WTC11 (cell line): ENCODE data around the gene HCRT. TPM values are rescaled to one million over a fixed set of nuclear protein-coding genes. Genes with fewer than 3 reads are reported as not detected.
A peak's percentile ranks its signal among the peaks of the same experiment; 100 is the strongest.

Experiments
- ATAC-seq: fragments of 200-7000 bp; cut with Tn5 transposase; 2 replicates; pipeline ENCODE4 v1.10.0; 2021; ENCODE audit warnings: mild to moderate bottlenecking, moderate library complexity
- CTCF ChIA-PET: fragments of 300-600 bp; sonication (Branson Sonifier 250); formaldehyde crosslinking; loops from one replicate; lab custom pipeline; 2021; ENCODE audit warnings: antibody characterized with exemption; lab: Charles Lee
- POLR2A ChIA-PET: fragments of 350-600 bp; sonication (Branson Sonifier 250); formaldehyde crosslinking; loops from one replicate; lab custom pipeline; 2021; ENCODE audit warnings: antibody characterized with exemption; lab: Charles Lee
- DNase-seq: peaks from one replicate; pipeline ENCODE4 v3.0.0; 2021; ENCODE audit warnings: low spot score
- H3K27ac Mint-ChIP-seq: 2 replicates; pipeline ENCODE4 v1.8.0; 2021; ENCODE audit warnings: mixed read lengths
- H3K27me3 Mint-ChIP-seq: 2 replicates; pipeline ENCODE4 v1.8.0; 2021; ENCODE audit warnings: low read depth, mild to moderate bottlenecking, moderate library complexity, mixed read lengths
- H3K36me3 Mint-ChIP-seq: 2 replicates; pipeline ENCODE4 v1.8.0; 2021; ENCODE audit warnings: mixed read lengths
- H3K4me1 Mint-ChIP-seq: 2 replicates; pipeline ENCODE4 v1.8.0; 2022; ENCODE audit warnings: mixed read lengths
- H3K4me3 Mint-ChIP-seq: 2 replicates; pipeline ENCODE4 v1.8.0; 2021; ENCODE audit warnings: mild to moderate bottlenecking, moderate library complexity, mixed read lengths
- H3K9me3 Mint-ChIP-seq: 2 replicates; pipeline ENCODE4 v1.8.0; 2021; ENCODE audit warnings: mixed read lengths
- ATF6 ChIP-seq: sonication (generic); formaldehyde crosslinking; IDR thresholded peaks from 2 replicates; pipeline ENCODE4 v1.8.1; 2023; ENCODE audit warnings: mild to moderate bottlenecking, missing genetic modification reagents
- E2F1 ChIP-seq: sonication (generic); formaldehyde crosslinking; IDR thresholded peaks from 2 replicates; pipeline ENCODE4 v1.8.0; 2022; ENCODE audit warnings: mild to moderate bottlenecking, missing genetic modification reagents
- E2F5 ChIP-seq: sonication (generic); formaldehyde crosslinking; IDR thresholded peaks from 2 replicates; pipeline ENCODE4 v1.8.1; 2022; ENCODE audit warnings: mild to moderate bottlenecking, moderate library complexity, missing genetic modification reagents
- ELF4 ChIP-seq: sonication (generic); formaldehyde crosslinking; IDR thresholded peaks from 2 replicates; pipeline ENCODE4 v1.8.1; 2022; ENCODE audit warnings: low read depth, mild to moderate bottlenecking, moderate library complexity, missing genetic modification reagents
- FOXJ3 ChIP-seq: sonication (generic); formaldehyde crosslinking; IDR thresholded peaks from 2 replicates; pipeline ENCODE4 v1.9.0; 2021; ENCODE audit warnings: missing genetic modification reagents, mild to moderate bottlenecking, borderline replicate concordance
- NFE2L1 ChIP-seq: sonication (generic); formaldehyde crosslinking; IDR thresholded peaks from 2 replicates; pipeline ENCODE4 v1.8.1; 2023; ENCODE audit warnings: missing genetic modification reagents
- NFYB ChIP-seq: sonication (generic); formaldehyde crosslinking; conservative IDR thresholded peaks from 2 replicates; pipeline ENCODE4 v1.8.0; 2022; ENCODE audit warnings: low read depth, missing genetic modification reagents
- OVOL2 ChIP-seq: fragments of 250-450 bp; sonication (Bioruptor Pico); IDR thresholded peaks from 2 replicates; pipeline ENCODE4 v1.9.0; 2021; ENCODE audit warnings: mild to moderate bottlenecking, borderline replicate concordance
- PREB ChIP-seq: sonication (generic); formaldehyde crosslinking; IDR thresholded peaks from 2 replicates; pipeline ENCODE4 v1.8.1; 2022; ENCODE audit warnings: mild to moderate bottlenecking, missing genetic modification reagents, moderate library complexity, borderline replicate concordance
- PRRX2 ChIP-seq: fragments of 250-450 bp; sonication (Bioruptor Pico); IDR thresholded peaks from 2 replicates; pipeline ENCODE4 v1.8.0; 2021; ENCODE audit warnings: mild to moderate bottlenecking
- SMAD3 ChIP-seq: sonication (generic); formaldehyde crosslinking; IDR thresholded peaks from 2 replicates; pipeline ENCODE4 v1.8.0; 2022; ENCODE audit warnings: missing genetic modification reagents, mild to moderate bottlenecking, borderline replicate concordance
- SOX15 ChIP-seq: fragments of 250-450 bp; sonication (Bioruptor Pico); IDR thresholded peaks from 2 replicates; pipeline ENCODE4 v1.9.0; 2021; ENCODE audit warnings: mild to moderate bottlenecking
- USF2 ChIP-seq: sonication (generic); formaldehyde crosslinking; IDR thresholded peaks from 2 replicates; pipeline ENCODE4 v1.8.1; 2023; ENCODE audit warnings: mild to moderate bottlenecking, missing genetic modification reagents, moderate library complexity
- ZMAT4 ChIP-seq: fragments of 250-450 bp; sonication (Bioruptor Pico); IDR thresholded peaks from 2 replicates; pipeline ENCODE4 v1.9.0; 2021; ENCODE audit warnings: mild to moderate bottlenecking
- ZNF512 ChIP-seq: sonication (generic); formaldehyde crosslinking; IDR thresholded peaks from 2 replicates; pipeline ENCODE4 v1.8.1; 2022; ENCODE audit warnings: missing genetic modification reagents, borderline replicate concordance
- ZNF532 ChIP-seq: fragments of 250-450 bp; sonication (Bioruptor Pico); IDR thresholded peaks from 2 replicates; pipeline ENCODE4 v1.9.0; 2021; ENCODE audit warnings: mild to moderate bottlenecking, borderline replicate concordance
- total RNA-seq: library from RNA; stranded (reverse); gene quantifications from 3 replicates; pipeline ENCODE4 v1.2.3, GENCODE V29; 2021

Gene HCRT
- total RNA-seq, 1 experiment from 2014 or later, result not detected

- POLR2A ChIA-PET, result interaction anchor here (1.0 kb wide), 1 partner anchor 15 kb away, joined by 3 read pairs; no protein-coding TSS in a partner anchor
Measured at GRCh38 chr17:42138749-42139492, 46.3 kb downstream of the HCRT start.

GRCh38 chr17:42136654-42137051, 48.6 kb downstream of the HCRT start:
- POLR2A ChIA-PET, result no interaction called here
- H3K9me3 Mint-ChIP-seq, result no peaks in the 10 kb centered on the region
- TF ChIP-seq E2F1 (CRISPR knock-in tag), result no peak
- no peak for TF ChIP-seq ZMAT4 (CRISPR knock-in tag)
- TF ChIP-seq USF2 (CRISPR knock-in tag), result no peak
- TF ChIP-seq ZNF532 (CRISPR knock-in tag), result no peak
- no peak for TF ChIP-seq PREB (CRISPR knock-in tag)
- TF ChIP-seq SOX15 (CRISPR knock-in tag), result no peak
- no peak for TF ChIP-seq NFYB (CRISPR knock-in tag)
- no peak for TF ChIP-seq ELF4
- TF ChIP-seq E2F5 (CRISPR knock-in tag), result no peak
- no peak for TF ChIP-seq ZNF512 (CRISPR knock-in tag)
- TF ChIP-seq FOXJ3 (CRISPR knock-in tag), result no peak
- TF ChIP-seq SMAD3 (CRISPR knock-in tag), result no peak
- TF ChIP-seq NFE2L1 (CRISPR knock-in tag), result no peak

More at GRCh38 chr17:42138749-42139492, 46.3 kb downstream of the HCRT start:
- no peak for TF ChIP-seq OVOL2 (CRISPR knock-in tag)
- TF ChIP-seq ATF6, result no peak
- TF ChIP-seq PRRX2 (CRISPR knock-in tag), result no peak
- H3K4me1 Mint-ChIP-seq, result peaks cover 25% of the 10 kb centered on the region
- no peak for ATAC-seq
- H3K27ac Mint-ChIP-seq, result peak overlapping the region; percentile 57; the same call in 1 of the 2 replicates
- CTCF ChIA-PET, result interaction anchor here (0.6 to 2.4 kb wide), 8 partner anchors 8 to 1666 kb away, joined by 3 to 7 read pairs (median 3); partner anchors contain the start of gene HSPB9
- no peaks in the 10 kb centered on the region for H3K27me3 Mint-ChIP-seq
- H3K36me3 Mint-ChIP-seq, result peaks cover 13% of the 10 kb centered on the region; the same call in 1 of the 2 replicates
- H3K4me3 Mint-ChIP-seq, result no peak overlapping the region
- no peaks in the 10 kb centered on the region for H3K9me3 Mint-ChIP-seq
- no peak for DNase-seq

More at GRCh38 chr17:42136654-42137051, 48.6 kb downstream of the HCRT start:
- H3K27ac Mint-ChIP-seq, result peak overlapping the region; percentile 97
- H3K27me3 Mint-ChIP-seq, result no peaks in the 10 kb centered on the region
- CTCF ChIA-PET, result interaction anchor here (0.5 to 2.4 kb wide), 17 partner anchors 13 to 411 kb away, joined by 3 to 11 read pairs (median 5); partner anchors contain the start of genes DHX58, KAT2A and NKIRAS2
- H3K4me1 Mint-ChIP-seq, result peaks cover 37% of the 10 kb centered on the region
- H3K36me3 Mint-ChIP-seq, result peaks cover 6% of the 10 kb centered on the region; the same call in 1 of the 2 replicates
- ATAC-seq, result no peak
- no peak for DNase-seq
- H3K4me3 Mint-ChIP-seq, result no peak overlapping the region
